H1 (cell line): ENCODE measurements around the gene LAG3. TPM values are rescaled to one million over a fixed set of nuclear protein-coding genes. Genes with fewer than 3 reads are reported as not detected.

Experiments
- BACH1 ChIP-seq: IDR thresholded peaks from 2 replicates; pipeline ENCODE4 v1.6.1; 2012; ENCODE audit warnings: low read length, improper control_type of control experiment
- BCL11A ChIP-seq, 2 experiments: IDR thresholded peaks; one replicate each; pipeline ENCODE4 v1.6.1; 2011; ENCODE audit warnings: low read depth in 2 of 2, low read length in 2 of 2, mild to moderate bottlenecking in 2 of 2
- HDAC6 ChIP-seq: IDR thresholded peaks from one replicate; pipeline ENCODE4 v1.7.1; 2012; ENCODE audit warnings: low read depth, mild to moderate bottlenecking, inconsistent platforms, low read length, moderate library complexity
- POLR2A ChIP-seq, 2 experiments: IDR thresholded peaks; 1 replicate in 1 of 2; 2 replicates in 1 of 2; pipeline ENCODE4 v1.6.1; 2011; ENCODE audit warnings: low read depth in 2 of 2, low read length in 2 of 2, mild to moderate bottlenecking in 2 of 2; ENCODE audit errors: control extremely low read depth in 1 of 2
- POLR2AphosphoS5 ChIP-seq: IDR thresholded peaks from 2 replicates; pipeline ENCODE4 v1.6.1; 2011; ENCODE audit warnings: low read depth, low read length
- RXRA ChIP-seq: IDR thresholded peaks from 2 replicates; pipeline ENCODE4 v1.6.1; 2011; ENCODE audit warnings: low read depth, mild to moderate bottlenecking, low read length, moderate library complexity; ENCODE audit not compliant: insufficient read depth
- SIN3A ChIP-seq, 2 experiments: IDR thresholded peaks in 1 of 2; conservative IDR thresholded peaks in 1 of 2; 2 replicates each; pipeline ENCODE4 v1.6.1; 2011 to 2012; ENCODE audit warnings: low read length in 2 of 2, improper control_type of control experiment in 1 of 2, low read depth in 1 of 2, mild to moderate bottlenecking in 1 of 2
- TAF1 ChIP-seq: IDR thresholded peaks from 2 replicates; pipeline ENCODE4 v1.6.1; 2011; ENCODE audit warnings: mild to moderate bottlenecking, low read depth, low read length
- polyA plus RNA-seq, 7 experiments: library from polyadenylated mRNA; depleted of rRNA in 3 of 7; stranded (reverse) in 5 of 7; unstranded in 2 of 7; fragments of >200 nt in 5 of 7; fragments of 200-250 nt in 2 of 7; gene quantifications; 1 replicate in 5 of 7; 2 replicates in 1 of 7; 4 replicates in 1 of 7; pipeline versions ENCODE4 v1.2.1 to v1.2.3, GENCODE V29; 2011 to 2013; ENCODE audit warnings: missing spikeins in 2 of 7, mixed read lengths in 2 of 7
- total RNA-seq: library from RNA; stranded (reverse); fragmentation: NEBNext Ultra II Directional; extraction: Animal tissue kit (Norgen Biotek cat#: 25700); gene quantifications from 2 replicates; pipeline ENCODE4 v1.2.1, GENCODE V29; 2021

LAG3 gene
- total and polyA plus RNA-seq, 2 of the 8 experiments (the other 6 are each of a cell fraction or from before 2014, with no cell fraction given): 1.1 to 3.1 TPM

- no peak for TF ChIP-seq POLR2AphosphoS5
- TF ChIP-seq SIN3A (conservative IDR thresholded peaks at IDR 0.05 in 1 of 2, IDR thresholded peaks at IDR 0.05 in 1 of 2; ENCODE audit: low read depth in 1 of 2, low read length in 2 of 2): no peak
- TF ChIP-seq RXRA: no peak
- TF ChIP-seq TAF1: no peak
- no peak for TF ChIP-seq BACH1
- no peak for TF ChIP-seq HDAC6
- no peak for TF ChIP-seq POLR2A (IDR thresholded peaks at IDR 0.05; ENCODE audit: control extremely low read depth in 1 of 2, low read depth in 2 of 2, low read length in 2 of 2)
- no peak for TF ChIP-seq BCL11A (IDR thresholded peaks at IDR 0.05; ENCODE audit: low read depth in 2 of 2, low read length in 2 of 2)
- TF ChIP-seq, all 59 proteins: peak for 0
Observed at GRCh38 chr12:6791931-6792520, 19.7 kb downstream of the LAG3 start (continued).
